MG63 (cell line): ENCODE results near the gene ARAP3. TPM values are rescaled to one million over a fixed set of nuclear protein-coding genes. Genes with fewer than 3 reads are reported as not detected.

ENCODE experiments used
- DNase-seq: peaks from one replicate; pipeline ENCODE4 v3.0.0-alpha.2; 2020
- H3K27me3 ChIP-seq: fragments of 250-450 bp; sonication (Bioruptor Pico); 2 replicates; pipeline ENCODE4 v1.5.1; 2020; ENCODE audit warnings: mild to moderate bottlenecking, moderate library complexity
- H3K36me3 ChIP-seq: fragments of 250-450 bp; sonication (Bioruptor Pico); 2 replicates; pipeline ENCODE4 v1.5.1; 2020; ENCODE audit warnings: mild to moderate bottlenecking, moderate library complexity
- H3K4me3 ChIP-seq: fragments of 250-450 bp; sonication (Bioruptor Pico); 2 replicates; pipeline ENCODE4 v1.5.1; 2020; ENCODE audit warnings: mild to moderate bottlenecking, moderate library complexity
- H3K9me3 ChIP-seq: fragments of 250-450 bp; sonication (Bioruptor Pico); 2 replicates; pipeline ENCODE4 v1.5.1; 2020; ENCODE audit warnings: mild to moderate bottlenecking, moderate library complexity
- total RNA-seq: library from RNA; depleted of rRNA; stranded (reverse); fragments of >200 nt; shearing (Covaris generic); gene quantifications from 2 replicates; pipeline ENCODE4 v1.2.3, GENCODE V29; 2014; ENCODE audit warnings: low replicate concordance

ARAP3 gene
- total RNA-seq, 1 experiment from 2014 or later: 4.6 TPM

DNA sequence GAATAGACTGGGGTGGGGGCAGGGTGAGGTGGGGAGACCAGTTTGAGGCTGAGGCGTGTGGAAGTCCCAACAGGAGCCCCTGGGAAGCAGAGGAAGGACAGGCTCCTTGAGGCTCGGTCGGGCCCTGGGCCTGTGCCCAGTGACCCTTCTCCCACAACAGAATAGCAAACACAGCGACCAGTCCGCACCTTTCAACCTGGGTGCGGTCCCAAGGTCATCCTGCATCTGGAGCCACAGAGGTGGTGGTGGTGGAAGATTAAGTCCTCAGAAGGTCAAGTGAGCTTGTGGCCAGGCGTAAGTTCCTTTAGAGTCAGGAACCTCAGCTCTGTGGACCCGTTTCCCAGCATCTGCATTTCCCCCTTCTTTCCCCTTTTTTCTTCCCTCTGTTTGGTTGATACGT, 26.0 kb upstream of the ARAP3 start:
- Histone ChIP-seq H3K36me3 (no peaks in the 10 kb centered on the region), H3K9me3 (no peaks in the 10 kb centered on the region), H3K27me3 (peaks cover 20% of the 10 kb centered on the region), H3K4me3 (no peak overlapping the region)
- no peak for DNase-seq

- H3K36me3 ChIP-seq: no peaks in the 10 kb centered on the region
- no peak for DNase-seq
- H3K27me3 ChIP-seq: peaks cover 25% of the 10 kb centered on the region
- no peaks in the 10 kb centered on the region for H3K9me3 ChIP-seq
- H3K4me3 ChIP-seq: no peak overlapping the region
Observed at GRCh38 chr5:141707510-141707909, 25.5 kb upstream of the ARAP3 start.

DNA sequence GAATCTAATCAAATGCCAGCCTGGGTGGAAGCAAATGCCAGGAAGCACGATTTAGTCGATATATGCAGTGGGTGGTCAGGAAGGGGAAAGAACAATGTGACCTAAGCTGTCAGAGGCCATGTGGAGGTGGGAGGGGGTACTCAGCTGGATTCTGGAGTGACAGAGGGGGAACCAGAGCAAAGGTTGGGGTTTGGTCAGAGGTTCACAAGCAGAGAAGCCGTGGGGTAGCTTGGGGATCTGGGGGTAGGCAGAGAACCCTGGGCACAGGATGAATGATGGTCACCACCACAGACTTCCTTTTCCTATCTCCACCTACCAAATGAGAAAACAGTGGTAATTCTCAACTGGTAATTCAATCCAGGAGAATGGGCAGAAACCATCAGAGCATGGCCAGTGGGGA, 24.1 kb upstream of the ARAP3 start:
- Histone ChIP-seq H3K36me3 (no peaks in the 10 kb centered on the region), H3K27me3 (peaks cover 35% of the 10 kb centered on the region), H3K4me3 (no peak overlapping the region), H3K9me3 (no peaks in the 10 kb centered on the region)
- DNase-seq: no peak

DNA sequence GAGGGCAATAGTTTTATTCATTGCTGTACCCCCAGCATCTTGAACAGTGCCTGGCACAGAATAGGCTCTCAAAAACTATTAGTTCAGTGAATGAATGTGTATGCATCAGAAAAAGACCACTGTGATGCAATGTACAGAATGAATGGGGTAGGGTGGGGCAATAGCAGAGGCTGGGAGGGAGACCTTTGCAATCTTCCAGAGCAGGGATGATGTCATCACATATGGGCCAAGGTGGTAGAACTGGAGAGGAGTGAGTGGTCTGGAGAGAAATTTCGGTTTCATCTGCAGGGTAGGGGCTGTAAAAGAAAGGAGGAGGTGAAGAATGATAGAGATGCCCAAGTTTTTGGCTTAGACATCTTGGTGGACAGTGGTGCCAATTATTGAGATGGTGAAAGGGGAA, 23.4 kb upstream of the ARAP3 start:
- no peak for DNase-seq
- H3K27me3 ChIP-seq: peaks cover 42% of the 10 kb centered on the region

DNA sequence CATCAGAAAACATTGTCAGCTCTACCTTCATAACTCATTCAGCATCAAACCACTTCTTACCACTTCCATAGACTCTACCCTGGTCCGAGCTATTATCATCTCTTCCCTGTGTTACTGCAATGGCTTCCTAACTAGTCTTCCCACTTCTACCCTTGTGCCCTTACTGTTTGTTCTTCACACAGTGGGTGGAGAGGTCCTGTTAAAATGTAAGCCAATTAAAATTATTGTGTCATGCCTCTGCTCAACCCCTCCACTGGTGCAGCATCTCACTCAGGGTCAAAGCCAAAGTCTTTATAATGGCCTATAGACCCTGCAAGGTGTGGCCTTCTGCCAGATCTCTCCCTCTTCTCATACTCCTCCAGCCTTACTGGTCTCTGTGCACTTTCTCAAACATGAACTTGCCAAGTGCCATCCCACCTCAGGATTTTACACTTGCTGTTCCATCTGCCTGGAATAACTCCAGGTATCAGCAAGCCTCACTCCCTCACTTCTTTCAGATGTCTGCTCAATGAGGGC, 22.8 kb upstream of the ARAP3 start:
- no peak for DNase-seq
- Histone ChIP-seq H3K4me3 (no peak overlapping the region), H3K36me3 (no peaks in the 10 kb centered on the region)

More for the DNA sequence above, 23.4 kb upstream of the ARAP3 start:
- Histone ChIP-seq H3K9me3 (no peaks in the 10 kb centered on the region), H3K36me3 (no peaks in the 10 kb centered on the region), H3K4me3 (no peak overlapping the region)

GRCh38 chr5:141703133-141703561, 21.1 kb upstream of the ARAP3 start:
- H3K36me3 ChIP-seq: no peaks in the 10 kb centered on the region
- peak overlapping the region; percentile 30 for H3K4me3 ChIP-seq
- DNase-seq: no peak
- no peaks in the 10 kb centered on the region for H3K9me3 ChIP-seq
- H3K27me3 ChIP-seq: peaks cover 48% of the 10 kb centered on the region

More for the DNA sequence above, 22.8 kb upstream of the ARAP3 start:
- H3K27me3 ChIP-seq: peaks cover 46% of the 10 kb centered on the region
- H3K9me3 ChIP-seq: no peaks in the 10 kb centered on the region

DNA sequence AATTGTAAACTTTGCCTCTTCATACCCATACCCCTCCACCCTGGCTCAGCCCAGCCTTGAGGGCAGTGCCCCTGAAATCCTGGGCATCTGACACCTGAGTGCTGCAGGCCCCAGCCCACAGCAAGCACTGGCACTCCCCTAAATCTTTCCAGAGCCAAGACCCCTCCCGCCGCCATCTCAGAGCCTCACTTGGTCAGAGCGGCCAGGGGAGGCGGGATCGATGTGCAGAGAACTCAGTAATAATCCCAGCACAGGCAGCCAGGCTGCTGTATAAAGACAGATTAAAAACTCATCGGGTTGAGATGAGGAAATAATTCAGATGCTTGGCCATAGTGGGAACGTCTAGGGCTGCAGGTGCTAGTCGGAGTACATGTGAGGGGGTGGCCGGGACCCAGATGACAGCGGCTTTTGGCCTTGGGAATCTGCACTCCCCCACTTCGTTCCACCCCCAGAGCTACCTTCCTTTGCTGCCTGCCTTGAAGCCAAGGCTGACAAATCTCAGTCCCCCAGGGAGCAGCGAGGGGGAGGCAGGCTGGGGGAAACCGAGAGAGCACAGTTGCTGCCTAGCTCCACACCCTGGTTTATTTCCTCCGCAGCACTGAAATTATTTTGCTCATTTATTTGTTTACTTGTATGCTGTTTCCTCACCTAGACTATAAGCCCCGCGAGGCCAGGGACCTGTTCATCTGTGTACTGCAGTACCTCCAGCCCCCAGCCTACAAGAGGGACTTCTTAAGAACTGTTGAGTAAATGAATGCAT, 19.5 kb upstream of the ARAP3 start:
- Histone ChIP-seq H3K27me3 (peaks cover 48% of the 10 kb centered on the region), H3K4me3 (peak overlapping the region; percentile 0; the same call in 1 of the 2 replicates), H3K9me3 (no peaks in the 10 kb centered on the region)

DNA sequence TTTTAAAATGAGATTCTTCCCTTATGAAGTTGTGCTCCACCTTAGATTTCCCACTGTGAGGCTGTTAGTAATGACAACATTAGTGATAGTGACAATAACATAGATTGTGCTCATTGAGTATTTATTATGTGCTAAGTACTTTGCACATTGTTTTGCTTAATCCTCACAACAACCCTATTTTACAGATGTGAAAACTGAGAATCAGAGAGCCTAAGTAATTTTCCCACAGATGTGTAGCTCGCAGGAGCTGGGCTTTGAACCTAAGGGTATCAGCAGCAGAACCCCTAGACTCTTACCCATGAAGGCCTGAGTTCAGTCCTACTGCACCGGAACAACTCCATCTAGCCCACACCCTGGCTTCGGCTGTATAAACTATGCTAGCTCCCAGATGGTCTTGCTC, 15.6 kb upstream of the ARAP3 start:
- DNase-seq: no peak
- Histone ChIP-seq H3K9me3 (no peaks in the 10 kb centered on the region), H3K4me3 (no peak overlapping the region), H3K27me3 (peaks cover 23% of the 10 kb centered on the region), H3K36me3 (no peaks in the 10 kb centered on the region)

More for the DNA sequence above, 19.5 kb upstream of the ARAP3 start:
- no peaks in the 10 kb centered on the region for H3K36me3 ChIP-seq
- no peak for DNase-seq

- Histone ChIP-seq H3K4me3 (no peak overlapping the region), H3K9me3 (no peaks in the 10 kb centered on the region), H3K36me3 (no peaks in the 10 kb centered on the region), H3K27me3 (peaks cover 19% of the 10 kb centered on the region)
- no peak for DNase-seq
Observed at GRCh38 chr5:141696431-141696830, 14.4 kb upstream of the ARAP3 start.

GRCh38 chr5:141695627-141696215, 13.7 kb upstream of the ARAP3 start:
- Histone ChIP-seq H3K36me3 (no peaks in the 10 kb centered on the region), H3K27me3 (peaks cover 12% of the 10 kb centered on the region), H3K9me3 (no peaks in the 10 kb centered on the region), H3K4me3 (no peak overlapping the region)
- peak; percentile 56 for DNase-seq

DNA sequence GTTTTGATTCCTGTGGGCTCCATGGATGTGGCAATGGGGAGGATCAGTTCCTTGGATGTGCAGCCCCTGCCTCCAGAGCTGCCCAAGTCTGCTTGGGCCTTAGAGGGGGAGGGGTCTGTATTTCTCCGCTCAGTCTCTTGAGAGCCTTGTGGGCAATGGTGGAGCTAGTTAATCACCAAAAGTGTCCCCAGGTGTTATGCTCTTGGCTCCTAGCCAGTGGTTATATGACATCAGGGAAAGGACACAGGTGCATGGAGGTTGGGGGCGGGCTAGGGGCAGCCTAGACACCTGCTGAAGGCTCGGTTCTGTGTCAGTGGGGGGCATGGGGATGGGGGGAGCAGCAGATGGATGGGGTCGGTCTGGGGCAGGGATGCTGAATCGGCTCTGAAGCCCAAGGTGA, 12.4 kb upstream of the ARAP3 start:
- DNase-seq: no peak
- Histone ChIP-seq H3K9me3 (no peaks in the 10 kb centered on the region), H3K27me3 (peaks cover 16% of the 10 kb centered on the region; the same call in 1 of the 2 replicates), H3K36me3 (no peaks in the 10 kb centered on the region), H3K4me3 (no peak overlapping the region)

- no peaks in the 10 kb centered on the region for H3K9me3 ChIP-seq
- no peaks in the 10 kb centered on the region for H3K36me3 ChIP-seq
- H3K4me3 ChIP-seq: no peak overlapping the region
- DNase-seq: no peak
- peaks cover 25% of the 10 kb centered on the region; the same call in 1 of the 2 replicates for H3K27me3 ChIP-seq
Observed at GRCh38 chr5:141692919-141693725, 11.1 kb upstream of the ARAP3 start.

- H3K9me3 ChIP-seq: no peaks in the 10 kb centered on the region
- peak overlapping the region; percentile 10; the same call in 1 of the 2 replicates for H3K4me3 ChIP-seq
- H3K36me3 ChIP-seq: no peaks in the 10 kb centered on the region
- peaks cover 25% of the 10 kb centered on the region; the same call in 1 of the 2 replicates for H3K27me3 ChIP-seq
- no peak for DNase-seq
Observed at GRCh38 chr5:141692533-141692888, 10.5 kb upstream of the ARAP3 start.

DNA sequence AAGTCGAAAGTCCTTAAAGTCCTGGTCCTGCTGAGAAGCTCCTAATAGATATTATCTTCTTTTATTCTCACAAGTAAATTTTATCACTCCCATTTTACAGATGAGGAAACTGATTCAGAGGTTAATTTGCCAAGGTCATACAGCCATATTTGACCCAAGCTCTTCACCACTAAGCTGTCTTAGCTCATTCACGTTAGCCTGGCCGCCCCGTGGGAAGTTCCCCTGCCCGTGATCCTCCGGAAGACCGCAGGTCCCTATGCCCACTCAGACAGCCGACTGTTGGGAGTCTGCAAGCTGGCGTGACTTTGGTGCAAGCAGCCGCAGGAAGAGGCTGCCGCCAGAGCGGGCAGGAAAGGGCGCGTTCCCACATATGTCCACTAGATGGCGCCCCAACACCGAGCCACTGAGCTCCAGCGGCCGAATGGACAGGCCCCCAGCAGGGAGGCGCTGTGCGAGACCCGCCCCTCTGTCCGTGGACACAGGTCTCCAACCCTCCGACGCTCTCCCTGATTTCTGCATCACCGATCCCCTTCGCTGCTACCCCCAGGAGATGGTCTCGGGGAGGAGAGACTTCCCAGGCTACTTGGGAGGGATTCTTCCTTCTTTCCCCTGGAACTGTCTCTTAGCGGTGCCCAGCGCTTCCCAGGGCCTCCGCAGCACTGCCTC, 10.0 kb upstream of the ARAP3 start:
- DNase-seq: peak; percentile 75
- Histone ChIP-seq H3K27me3 (peaks cover 25% of the 10 kb centered on the region; the same call in 1 of the 2 replicates), H3K4me3 (peak overlapping the region; percentile 10; the same call in 1 of the 2 replicates), H3K36me3 (no peaks in the 10 kb centered on the region), H3K9me3 (no peaks in the 10 kb centered on the region)

DNA sequence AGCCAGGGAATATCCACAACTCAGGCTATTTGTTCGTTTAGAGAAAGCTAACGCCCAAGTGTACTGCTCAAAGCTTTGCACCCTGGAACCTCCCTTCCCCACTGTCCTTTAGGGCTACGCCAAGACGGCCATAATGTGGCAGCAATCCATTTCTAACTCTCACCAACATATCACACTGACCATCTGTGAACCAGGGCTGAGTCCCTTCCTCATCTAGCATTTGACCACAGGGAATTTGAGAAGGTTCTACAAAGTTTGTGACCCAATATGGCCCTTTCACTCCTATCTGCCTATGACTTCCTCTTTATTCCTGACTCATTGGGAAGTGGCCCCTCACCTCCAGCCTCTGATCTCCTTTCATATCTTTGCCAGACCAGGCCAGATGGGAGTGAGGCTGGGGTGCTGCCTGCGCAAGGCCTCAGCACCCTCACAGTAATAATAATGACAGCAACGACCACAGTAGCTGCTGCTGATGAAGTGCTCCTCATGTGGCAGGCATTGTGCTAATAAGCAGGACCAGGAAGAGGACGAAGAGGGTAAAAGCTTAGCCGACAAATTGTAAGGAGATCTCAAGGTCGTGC, 9.3 kb upstream of the ARAP3 start:
- Histone ChIP-seq H3K27me3 (peaks cover 25% of the 10 kb centered on the region; the same call in 1 of the 2 replicates), H3K4me3 (no peak overlapping the region), H3K36me3 (no peaks in the 10 kb centered on the region), H3K9me3 (no peaks in the 10 kb centered on the region)
- no peak for DNase-seq
